Right renal pelvis (tissue), 4 donors: ENCODE results near the gene VAMP2. TPM values are rescaled to one million over a fixed set of nuclear protein-coding genes. Genes with fewer than 3 reads are reported as not detected.

Source experiments
- DNase-seq, 4 donors: peaks; one replicate each; pipeline ENCODE4 v3.0.0-alpha.2; 2013; ENCODE audit warnings: low read depth in 4 of 4, low spot score in 3 of 4, missing footprints in 1 of 4
- polyA plus RNA-seq, 4 donors: library from polyadenylated mRNA; unstranded; fragments of 120-200 nt; gene quantifications; one replicate each; pipeline ENCODE4 v1.2.1, GENCODE V29; 2013; ENCODE audit not compliant: insufficient read length in 4 of 4

Gene VAMP2
- polyA plus RNA-seq, 4 donors, result 122 to 138 (median 126) TPM

- peak in 1 of 4 donors; percentile 81 for DNase-seq
Measured at GRCh38 chr17:8125154-8125946, 37.4 kb downstream of the VAMP2 start.

GRCh38 chr17:8124350-8125153 is 38.2 kb downstream of the VAMP2 start:
- no peak for DNase-seq

- no peak for DNase-seq
Measured at GRCh38 chr17:8123695-8124349, 38.9 kb downstream of the VAMP2 start, which contains the start of gene HES7. Gene HES7, minus strand, starts transcription at chr17:8124106. Its CDS starts 22 bp downstream, at chr17:8124084.

- no peak for DNase-seq
Measured at GRCh38 chr17:8122924-8123694, 39.6 kb downstream of the VAMP2 start.

GRCh38 chr17:8122422-8122923 is 40.3 kb downstream of the VAMP2 start:
- no peak for DNase-seq

- DNase-seq, result no peak
Measured at GRCh38 chr17:8121681-8122421, 40.9 kb downstream of the VAMP2 start.

- DNase-seq, result no peak
Measured at GRCh38 chr17:8121407-8121680, 41.4 kb downstream of the VAMP2 start.

- no peak for DNase-seq
Measured at GRCh38 chr17:8120520-8121406, 42.0 kb downstream of the VAMP2 start.

- DNase-seq, result peak in 3 of 4 donors; percentile 92 to 93 (median 92)
Measured at GRCh38 chr17:8119581-8120519, 42.9 kb downstream of the VAMP2 start.

- DNase-seq, result peak in 1 of 4 donors; percentile 75
Measured at GRCh38 chr17:8118769-8119580, 43.8 kb downstream of the VAMP2 start.

GRCh38 chr17:8117980-8118768 is 44.6 kb downstream of the VAMP2 start, which contains the start of gene ALOXE3:
Gene ALOXE3, minus strand, starts transcription at chr17:8118514. Its CDS starts 524 bp downstream, at chr17:8117990.
- no peak for DNase-seq

- DNase-seq, result no peak
Measured at GRCh38 chr17:8117367-8117979, 45.3 kb downstream of the VAMP2 start.

- no peak for DNase-seq
Measured at GRCh38 chr17:8116776-8117175, 46.0 kb downstream of the VAMP2 start.

- DNase-seq, result no peak
Measured at GRCh38 chr17:8110907-8111306, 51.8 kb downstream of the VAMP2 start.

- DNase-seq, result no peak
Measured at GRCh38 chr17:8110456-8110804, 52.3 kb downstream of the VAMP2 start.
